T follicular helper cell (primary cell): Measurements from ENCODE around the gene PLK4.
"Not testable (repeated sequence)": the region's sequence is repeated elsewhere in the genome, so short reads cannot be mapped to it uniquely, and the experiment has no call there.

Experiments
- DNase-seq: peaks from one replicate; pipeline ENCODE4 v3.0.0-alpha.2; 2020; ENCODE audit warnings: low read depth

PLK4 gene

DNA sequence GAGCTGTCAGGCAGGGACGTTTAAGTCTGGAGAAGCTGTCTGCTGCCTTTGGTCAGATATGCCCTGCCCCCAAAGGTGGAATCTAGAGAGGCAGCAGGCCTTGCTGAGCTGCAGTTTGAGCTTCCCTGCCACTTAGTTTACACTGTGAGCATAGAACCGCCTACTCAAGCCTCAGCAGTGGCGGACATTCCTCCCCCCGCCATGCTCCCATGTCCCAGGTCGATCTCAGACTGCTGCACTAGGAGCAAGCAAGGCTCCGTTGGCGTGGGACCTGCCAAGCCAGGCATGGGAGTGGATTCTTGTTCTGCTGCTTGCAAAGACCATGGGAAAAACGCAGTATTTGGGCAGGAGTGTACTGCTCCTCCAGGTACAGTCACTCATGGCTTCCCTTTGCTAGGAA is 24.3 kb downstream of the PLK4 start:
- no peak for DNase-seq

DNA sequence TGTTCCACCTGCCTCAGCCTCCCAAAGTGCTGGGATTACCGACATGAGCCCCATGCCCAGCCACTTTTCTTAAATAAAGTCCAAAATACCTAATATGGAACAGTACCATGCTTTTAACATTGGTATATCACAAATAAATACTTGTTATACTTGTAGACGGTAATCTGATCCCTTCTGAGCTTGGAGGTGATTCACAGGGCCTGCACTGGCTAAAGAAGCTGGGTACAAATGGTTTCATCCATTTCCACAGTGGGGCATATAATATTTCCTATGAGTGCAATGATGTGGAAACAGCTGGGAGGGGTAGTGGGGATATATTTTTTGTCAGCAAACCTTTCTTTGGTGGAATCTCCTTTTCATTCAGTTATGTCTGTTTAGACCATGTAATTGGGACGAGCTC is 35.8 kb downstream of the PLK4 start:
- no peak for DNase-seq

DNA sequence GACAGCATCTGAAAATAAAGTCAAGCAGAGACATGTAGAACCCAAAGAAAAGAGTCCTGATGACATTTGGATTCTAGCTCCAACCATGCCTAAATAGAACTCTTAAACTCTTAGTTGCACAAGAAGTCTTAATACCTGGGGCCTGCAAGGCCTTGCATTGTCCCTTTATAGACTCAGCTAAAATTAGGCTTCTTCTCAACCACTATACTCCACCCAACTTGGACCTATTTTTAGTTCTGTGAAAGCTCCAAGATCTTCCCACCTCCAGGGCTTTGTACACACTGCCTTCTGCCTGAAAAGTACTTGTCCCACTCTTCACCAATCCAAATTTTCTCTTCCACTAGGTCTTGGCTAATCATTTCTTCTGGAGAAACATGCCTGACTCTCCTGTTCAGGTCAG is 36.5 kb downstream of the PLK4 start:
- DNase-seq, result no peak

DNA sequence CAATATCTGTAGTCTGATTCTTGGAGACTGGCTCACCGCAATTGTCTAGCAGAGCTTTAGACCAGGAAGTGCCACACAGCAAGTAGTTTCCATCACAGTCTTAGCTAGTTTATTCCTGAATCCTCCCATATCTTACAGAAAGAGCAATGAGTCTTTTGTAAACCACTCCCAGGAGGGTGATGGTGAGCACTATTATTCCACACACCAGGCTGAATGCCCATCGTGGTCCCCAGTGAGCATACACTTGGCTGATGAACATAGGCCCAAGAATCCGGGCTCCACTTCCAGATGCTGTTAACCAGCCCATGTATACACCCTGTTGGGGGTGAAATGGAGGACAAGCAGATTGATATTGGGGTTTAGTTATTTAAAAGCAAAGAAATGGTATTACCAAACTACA is 39.8 kb downstream of the PLK4 start:
- no peak for DNase-seq

DNA sequence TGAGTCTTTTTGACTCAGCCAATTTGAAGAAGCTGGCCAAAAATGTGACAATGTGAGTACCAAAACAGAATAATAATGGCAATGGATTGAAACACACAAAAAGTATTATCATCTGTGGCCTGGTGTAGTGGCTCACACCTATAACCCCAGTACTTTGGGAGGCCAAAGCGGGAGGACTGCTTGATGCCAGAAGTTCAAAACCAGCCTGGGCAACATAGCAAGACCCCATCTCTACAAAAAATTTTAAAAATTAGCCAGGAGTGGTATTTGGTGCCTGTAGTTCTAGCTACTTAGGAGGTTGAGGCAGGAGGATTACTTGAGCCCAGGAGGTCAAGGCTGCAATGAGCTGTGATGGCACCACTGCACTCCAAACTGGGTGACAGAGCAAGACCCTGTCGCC is 41.5 kb downstream of the PLK4 start:
- no peak for DNase-seq

DNA sequence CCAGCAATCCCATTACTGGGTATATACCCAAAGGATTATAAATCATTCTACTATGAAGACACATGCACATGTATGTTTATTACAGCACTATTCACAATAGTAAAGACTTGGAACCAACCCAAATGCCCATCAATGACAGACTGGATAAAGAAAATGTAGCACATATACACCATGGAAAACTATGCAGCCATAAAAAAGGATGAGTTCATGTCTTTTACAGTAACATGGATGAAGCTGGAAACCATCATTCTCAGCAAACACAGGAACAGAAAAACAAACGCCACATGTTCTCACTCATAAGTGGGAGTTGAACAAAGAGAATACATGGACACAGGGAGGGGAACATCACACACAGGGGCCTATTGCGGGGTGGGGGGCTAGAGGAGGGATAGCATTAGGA is 45.0 kb downstream of the PLK4 start:
- not testable (repeated sequence) for DNase-seq

DNA sequence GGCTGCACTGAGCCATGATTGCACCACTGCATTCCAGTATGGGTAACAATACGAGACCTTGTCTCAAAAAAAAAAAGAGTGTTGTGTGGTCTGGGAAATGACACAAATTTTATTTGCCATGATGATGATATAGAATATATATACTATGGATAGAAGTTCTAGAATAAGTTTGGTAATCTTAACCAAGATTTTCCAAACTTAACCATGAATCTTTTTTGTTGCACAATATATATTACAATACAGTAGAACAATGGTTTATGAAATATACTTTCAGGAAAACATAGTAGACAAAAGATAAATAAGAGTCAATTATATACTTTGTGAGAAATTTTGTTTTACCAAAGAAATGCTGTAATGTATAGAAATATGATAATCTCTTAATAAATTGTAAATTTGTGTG is 49.5 kb downstream of the PLK4 start:
- no peak for DNase-seq

DNA sequence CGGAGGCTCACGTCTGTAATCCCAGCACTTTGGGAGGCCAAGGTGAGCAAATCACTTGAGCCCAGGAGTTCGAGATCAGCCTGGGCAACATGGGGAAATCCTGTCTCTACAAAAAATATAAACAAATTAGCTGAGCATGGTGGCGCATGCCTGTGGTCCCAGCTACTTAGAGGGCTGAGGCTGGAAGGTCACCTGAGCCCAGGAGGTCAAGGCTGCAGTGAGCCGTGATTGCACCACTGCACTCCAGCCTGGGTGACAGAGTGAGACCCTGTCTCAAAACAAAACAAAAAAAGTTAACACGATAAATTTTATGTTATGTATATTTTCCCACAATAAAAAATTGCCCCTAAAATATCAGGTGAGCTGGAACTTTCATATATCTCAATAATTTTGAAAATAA is 51.1 kb downstream of the PLK4 start:
- DNase-seq, result not testable (repeated sequence)

DNA sequence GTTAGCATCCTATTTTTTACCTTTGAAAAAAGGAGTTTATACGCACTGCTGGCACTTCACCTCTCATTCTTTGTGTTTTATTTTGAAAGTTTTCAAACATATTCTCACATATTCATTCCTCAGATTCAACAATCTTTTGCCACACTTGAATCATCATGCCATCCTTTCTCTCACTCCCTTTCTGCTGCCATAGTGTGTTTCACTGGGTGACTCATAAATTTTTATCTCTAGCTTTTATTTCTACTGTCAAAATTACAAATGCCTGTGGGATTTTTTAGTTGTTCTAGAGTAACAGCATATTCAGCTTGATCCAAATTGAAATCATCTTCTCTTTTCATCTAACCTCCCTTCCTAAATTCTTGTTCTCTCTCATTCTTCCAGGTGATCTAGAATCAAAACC is 56.3 kb downstream of the PLK4 start:
- no peak for DNase-seq
